Left hindlimb (tissue), 1 donor: Measurements from ENCODE around the gene POU2AF3.
"Not testable (repeated sequence)": the region's sequence is repeated elsewhere in the genome, so short reads cannot be mapped to it uniquely, and the experiment has no call there.

Experiments used
- DNase-seq: peaks from one replicate; pipeline ENCODE4 v3.0.0-alpha.2; 2018

POU2AF3 gene

GRCh38 chr11:111298413-111299100, at the start of gene POU2AF3:
POU2AF3 (plus strand) TSS chr11:111298546; CDS start chr11:111298582, 36 bp downstream.
- peak; percentile 50 for DNase-seq

GRCh38 chr11:111250936-111251335, 47.4 kb upstream of the POU2AF3 start:
- DNase-seq: no peak

- no peak for DNase-seq
Measured at GRCh38 chr11:111253131-111253530, 45.2 kb upstream of the POU2AF3 start.

GRCh38 chr11:111253630-111254029, 44.7 kb upstream of the POU2AF3 start:
- no peak for DNase-seq

- DNase-seq: no peak
Measured at GRCh38 chr11:111258046-111258445, 40.3 kb upstream of the POU2AF3 start.

GRCh38 chr11:111259896-111260295, 38.5 kb upstream of the POU2AF3 start:
- DNase-seq: no peak

- no peak for DNase-seq
Measured at GRCh38 chr11:111260811-111261210, 37.5 kb upstream of the POU2AF3 start.

GRCh38 chr11:111264646-111265045, 33.7 kb upstream of the POU2AF3 start:
- DNase-seq: no peak

GRCh38 chr11:111265421-111265820, 32.9 kb upstream of the POU2AF3 start:
- no peak for DNase-seq

- not testable (repeated sequence) for DNase-seq
Measured at GRCh38 chr11:111268303-111268702, 30.0 kb upstream of the POU2AF3 start.

- DNase-seq: peak; percentile 48
Measured at GRCh38 chr11:111269146-111269868, 29.0 kb upstream of the POU2AF3 start.

- DNase-seq: no peak
Measured at GRCh38 chr11:111272420-111272819, 25.9 kb upstream of the POU2AF3 start.

GRCh38 chr11:111282562-111283075, 15.7 kb upstream of the POU2AF3 start:
- no peak for DNase-seq

GRCh38 chr11:111283945-111284481, 14.3 kb upstream of the POU2AF3 start:
- no peak for DNase-seq

- DNase-seq: no peak
Measured at GRCh38 chr11:111285189-111286091, 12.9 kb upstream of the POU2AF3 start.

GRCh38 chr11:111291764-111292163, 6.6 kb upstream of the POU2AF3 start:
- DNase-seq: no peak

GRCh38 chr11:111292408-111292807, 5.9 kb upstream of the POU2AF3 start:
- DNase-seq: not testable (repeated sequence)

GRCh38 chr11:111296196-111296595, 2.1 kb upstream of the POU2AF3 start:
- no peak for DNase-seq

- no peak for DNase-seq
Measured at GRCh38 chr11:111297696-111298095, 650 bp upstream of the POU2AF3 start.

- peak; percentile 72 for DNase-seq
Measured at GRCh38 chr11:111299101-111300026, 1.0 kb downstream of the POU2AF3 start.

- no peak for DNase-seq
Measured at GRCh38 chr11:111300569-111300968, 2.2 kb downstream of the POU2AF3 start.
